ENCODE results near the gene VIM.

GRCh38 chr10:17229016-17229716 is 1.1 kb downstream of the VIM start:
- TF ChIP-seq CTCF (IDR thresholded peaks at IDR 0.05 in 2 of 3, conservative IDR thresholded peaks at IDR 0.05 in 1 of 3; ENCODE audit: borderline replicate concordance in 1 of 3, insufficient read depth in 1 of 3, low read depth in 2 of 3, low read length in 2 of 3) = no peak
- no peak for TF ChIP-seq MAX (IDR thresholded peaks at IDR 0.05)
- TF ChIP-seq EZH2 (IDR thresholded peaks at IDR 0.05) = no peak
- TF ChIP-seq RAD21 (IDR thresholded peaks at IDR 0.05; ENCODE audit: low read depth) = no peak
- no peak for TF ChIP-seq YY1 (IDR thresholded peaks at IDR 0.05; ENCODE audit: extremely low read depth, insufficient replicate concordance, low read depth, low read length)
- TF ChIP-seq TCF7L2 (IDR thresholded peaks at IDR 0.05; ENCODE audit: borderline replicate concordance, extremely low read depth, insufficient read depth, insufficient read length) = no peak
- TF ChIP-seq JUND (IDR thresholded peaks at IDR 0.05) = no peak
- no peak for TF ChIP-seq POLR2AphosphoS5 (IDR thresholded peaks at IDR 0.05; ENCODE audit: low read depth, low read length)
- TF ChIP-seq POLR2A (IDR thresholded peaks at IDR 0.05; ENCODE audit: borderline replicate concordance, extremely low read depth, insufficient read depth, insufficient read length) = no peak
- no peak for TF ChIP-seq FOSL1 (IDR thresholded peaks at IDR 0.05; ENCODE audit: low read depth)
- TF ChIP-seq EGR1 (IDR thresholded peaks at IDR 0.05; ENCODE audit: low read depth) = no peak

All from HCT116 (cell line).